HG02571 (cell line): ENCODE measurements around the gene OR10H2.
"Not testable (repeated sequence)": the region's sequence is repeated elsewhere in the genome, so short reads cannot be mapped to it uniquely, and the experiment has no call there.

ENCODE experiments used
- ATAC-seq: cut with Tn5 transposase; IDR thresholded peaks from one replicate; pipeline ENCODE4 v1.9.1; 2021; ENCODE audit warnings: mild to moderate bottlenecking, moderate library complexity; ENCODE audit not compliant: unreplicated experiment

Gene OR10H2, protein sequence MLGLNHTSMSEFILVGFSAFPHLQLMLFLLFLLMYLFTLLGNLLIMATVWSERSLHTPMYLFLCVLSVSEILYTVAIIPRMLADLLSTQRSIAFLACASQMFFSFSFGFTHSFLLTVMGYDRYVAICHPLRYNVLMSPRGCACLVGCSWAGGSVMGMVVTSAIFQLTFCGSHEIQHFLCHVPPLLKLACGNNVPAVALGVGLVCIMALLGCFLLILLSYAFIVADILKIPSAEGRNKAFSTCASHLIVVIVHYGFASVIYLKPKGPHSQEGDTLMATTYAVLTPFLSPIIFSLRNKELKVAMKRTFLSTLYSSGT

DNA sequence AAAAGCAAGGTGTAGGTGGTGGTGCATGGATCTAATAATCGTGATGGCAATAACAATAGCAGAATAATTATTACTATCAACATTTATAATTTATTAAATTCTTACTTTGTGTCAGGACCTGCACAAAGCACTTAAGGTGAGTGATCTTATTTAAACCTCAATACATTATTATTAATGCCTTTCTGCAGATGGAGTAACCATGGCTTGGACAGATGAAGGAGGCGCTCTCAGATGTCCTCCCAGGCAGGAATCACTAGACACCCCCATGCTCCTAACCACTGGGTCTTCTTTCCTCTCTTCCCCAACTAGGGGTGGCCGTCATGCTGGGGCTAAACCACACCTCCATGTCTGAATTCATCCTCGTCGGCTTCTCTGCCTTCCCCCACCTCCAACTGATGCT lies at the start of gene OR10H2:
OR10H2 (plus strand) TSS at position 301 of the 400 bp plus-strand sequence; CDS start at position 321, 20 bp downstream.
- ATAC-seq, result no peak

GRCh38 chr19:15679089-15679488 lies 48.7 kb upstream of the OR10H2 start:
- no peak for ATAC-seq

DNA sequence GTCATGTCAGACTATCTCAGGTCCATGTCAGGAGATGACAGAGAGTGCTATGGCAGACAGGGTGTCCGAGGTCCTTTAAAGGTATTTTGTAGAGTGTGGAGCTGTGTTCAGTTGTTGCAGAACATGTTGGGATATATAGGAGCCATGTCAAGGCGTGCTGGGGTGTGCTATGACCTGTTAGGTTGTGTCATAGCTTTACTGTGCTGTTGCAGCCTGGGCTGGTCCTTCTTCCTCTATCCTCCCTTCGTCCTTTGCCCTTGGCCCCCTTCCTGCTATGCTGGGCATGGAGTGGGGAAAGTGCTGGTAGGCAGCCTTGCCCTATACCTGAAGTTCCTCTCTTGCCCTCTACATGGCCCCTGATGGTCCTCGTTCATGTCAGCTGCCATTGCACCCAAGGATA lies 48.0 kb upstream of the OR10H2 start:
- not testable (repeated sequence) for ATAC-seq

- no peak for ATAC-seq
These were observed 47.1 kb upstream of the OR10H2 start for GRCh38 chr19:15680478-15681322.

DNA sequence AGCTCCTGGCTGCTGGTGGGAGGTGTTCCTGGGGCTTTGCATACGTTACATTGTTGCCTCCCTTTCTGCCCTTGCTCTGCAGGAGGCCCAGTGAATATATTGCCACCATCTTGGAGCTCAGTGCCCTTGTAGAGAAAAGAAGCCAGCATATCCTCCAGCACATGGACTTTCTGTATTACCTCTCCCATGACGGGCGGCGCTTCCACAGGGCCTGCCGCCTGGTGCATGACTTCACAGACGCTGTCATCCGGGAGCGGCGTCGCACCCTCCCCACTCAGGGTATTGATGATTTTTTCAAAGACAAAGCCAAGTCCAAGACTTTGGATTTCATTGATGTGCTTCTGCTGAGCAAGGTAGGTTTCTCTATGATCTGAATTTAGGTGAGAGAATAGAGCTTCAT lies 44.4 kb upstream of the OR10H2 start:
- no peak for ATAC-seq

- no peak for ATAC-seq
These were observed 43.0 kb upstream of the OR10H2 start for GRCh38 chr19:15684828-15685227.

GRCh38 chr19:15696654-15697194 lies 31.1 kb upstream of the OR10H2 start:
- ATAC-seq, result no peak

DNA sequence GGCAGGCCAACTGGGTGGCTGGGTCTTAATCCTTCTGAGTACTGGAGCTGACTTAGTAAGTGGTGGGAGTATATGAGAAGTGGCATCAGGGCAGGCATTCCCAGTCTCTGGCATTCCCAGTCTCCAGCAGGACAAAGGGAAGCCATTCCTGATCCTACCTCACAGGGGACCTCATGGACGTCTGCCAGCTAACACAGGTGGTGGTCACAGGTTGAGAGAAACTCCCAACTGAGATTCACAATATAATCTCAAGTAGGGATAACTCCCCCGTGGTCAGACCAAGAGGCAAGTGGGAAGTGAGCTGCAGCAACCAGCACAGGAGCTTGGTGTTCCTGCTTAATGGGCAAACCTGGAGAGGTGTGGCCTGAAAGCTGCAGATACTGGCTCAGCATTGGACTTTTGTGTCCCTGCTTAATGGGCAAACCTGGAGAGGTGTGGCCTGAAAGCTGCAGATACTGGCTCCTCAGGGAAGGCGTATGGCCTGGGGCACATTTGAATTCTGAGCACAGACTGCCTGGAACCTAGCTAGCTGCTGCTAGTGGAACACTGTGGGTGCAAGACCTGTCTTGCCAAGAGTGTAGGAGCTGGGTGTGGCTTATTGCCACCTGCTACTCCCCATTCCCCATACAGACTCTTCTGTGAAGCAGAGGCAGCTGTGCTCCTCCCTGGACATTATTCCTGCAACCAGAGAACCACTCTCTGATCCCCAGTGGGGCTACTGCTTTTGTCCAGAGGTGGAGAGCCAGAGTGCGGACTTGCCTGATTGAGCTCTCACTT lies 25.9 kb upstream of the OR10H2 start:
- ATAC-seq, result no peak

- ATAC-seq, result no peak
These were observed 25.3 kb upstream of the OR10H2 start for GRCh38 chr19:15702534-15702930.

GRCh38 chr19:15714638-15715037 lies 13.2 kb upstream of the OR10H2 start:
- ATAC-seq, result no peak

DNA sequence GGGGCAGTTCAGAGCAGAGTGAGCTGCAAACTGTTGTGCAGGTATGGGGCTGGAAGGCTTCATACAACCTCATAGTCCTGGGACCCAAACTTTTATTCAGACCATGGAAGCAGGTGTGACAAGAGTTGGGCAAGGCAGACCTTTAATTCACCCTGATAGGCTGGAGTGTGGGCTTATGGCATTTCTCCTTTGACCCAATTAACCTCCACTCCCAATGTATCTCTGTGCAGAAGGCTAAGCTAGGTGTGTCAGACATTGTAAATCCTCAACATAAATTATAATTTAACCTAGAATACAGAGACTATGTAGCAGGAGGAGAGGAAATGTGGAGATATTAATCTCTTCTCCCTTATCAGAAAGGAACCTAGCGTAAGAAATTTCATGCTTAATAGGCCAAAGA lies 12.2 kb upstream of the OR10H2 start:
- no peak for ATAC-seq

- no peak for ATAC-seq
These were observed 10.0 kb upstream of the OR10H2 start for GRCh38 chr19:15717809-15718208.

DNA sequence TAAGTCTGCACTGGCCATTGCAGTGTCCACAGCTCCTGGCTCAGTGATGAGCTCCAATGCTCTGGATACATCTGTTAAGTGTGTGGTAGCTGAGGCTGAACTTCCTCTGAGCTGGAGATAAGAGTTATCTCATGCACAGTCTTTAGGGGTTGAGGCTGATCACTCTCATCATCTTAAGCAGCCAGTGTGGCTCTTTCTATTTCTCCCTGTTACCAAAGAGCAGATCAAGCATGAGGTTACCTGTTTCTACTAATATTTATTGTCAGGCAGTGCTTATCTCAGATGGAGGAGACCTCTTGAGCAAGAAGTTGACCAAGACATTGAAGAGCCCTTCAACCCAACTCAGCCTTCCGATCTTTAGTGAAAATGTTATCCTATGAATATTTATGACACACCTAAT lies 6.6 kb upstream of the OR10H2 start:
- ATAC-seq, result no peak

- no peak for ATAC-seq
These were observed 4.9 kb upstream of the OR10H2 start for GRCh38 chr19:15722956-15723355.

DNA sequence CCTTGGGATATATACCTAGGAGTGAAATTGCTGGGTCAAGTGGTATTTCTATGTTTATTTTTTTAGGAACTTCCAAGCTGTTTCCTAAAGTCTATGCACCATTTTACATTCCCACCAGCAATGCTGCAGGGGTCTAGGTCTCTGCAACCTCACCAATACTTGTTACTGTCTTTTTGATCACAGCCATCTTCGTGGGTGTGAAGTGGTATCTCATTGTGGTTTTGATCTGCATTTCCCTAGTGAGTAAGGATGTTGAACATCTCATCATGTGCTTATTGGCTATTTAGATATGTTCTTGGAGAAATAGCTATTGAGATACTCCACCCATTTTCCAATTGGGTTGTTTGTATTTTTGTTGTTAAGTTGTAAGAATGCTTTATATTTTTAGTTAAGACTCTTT lies 2.7 kb downstream of the OR10H2 start:
- no peak for ATAC-seq

- no peak for ATAC-seq
These were observed 4.6 kb downstream of the OR10H2 start for GRCh38 chr19:15732388-15732787.

GRCh38 chr19:15733895-15734294 lies 6.1 kb downstream of the OR10H2 start:
- ATAC-seq, result no peak

DNA sequence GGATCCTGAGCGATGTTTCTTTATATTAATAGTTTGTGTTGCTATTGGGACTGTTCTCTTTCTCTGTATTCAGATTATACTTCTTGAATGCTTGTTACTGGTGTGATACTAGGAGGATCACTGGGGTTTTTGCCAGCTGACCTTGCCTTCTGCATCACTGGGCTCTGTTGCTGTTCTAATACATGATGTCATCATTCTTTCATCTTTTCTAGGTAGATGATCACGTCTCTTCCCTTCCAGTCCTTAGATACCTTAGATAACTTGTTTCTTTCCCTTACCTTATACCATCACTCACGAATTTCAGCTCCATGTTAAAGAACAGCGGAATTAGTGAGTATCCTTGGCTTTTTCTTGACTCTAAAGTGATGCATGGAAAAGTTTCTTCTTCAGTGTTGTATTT lies 9.9 kb downstream of the OR10H2 start, which contains the start of gene OR10H3:
OR10H3 (plus strand) TSS at position 264 of the 400 bp plus-strand sequence. CDS start 3,408 bp downstream, outside the sequence.
- no peak for ATAC-seq

GRCh38 chr19:15740785-15741184 lies 13.0 kb downstream of the OR10H2 start:
- ATAC-seq, result no peak

DNA sequence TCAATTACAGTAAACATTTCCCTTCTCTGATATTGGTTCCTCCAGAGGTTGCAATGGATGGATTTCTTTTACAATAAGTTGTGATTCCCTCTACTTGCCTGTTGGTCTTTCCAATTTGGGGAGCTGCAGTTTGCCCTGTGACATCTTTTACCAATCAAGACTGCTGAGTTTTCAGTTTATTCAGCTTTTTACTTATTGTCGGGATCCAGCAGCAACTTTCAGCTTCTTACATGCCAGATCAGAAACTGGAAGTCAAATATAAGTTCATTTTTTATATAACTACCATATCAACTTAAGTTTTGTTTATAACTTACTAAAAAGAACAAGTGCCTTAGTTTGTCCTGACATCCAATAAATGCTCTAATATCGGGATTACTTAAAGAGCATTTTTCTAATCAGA lies 20.4 kb downstream of the OR10H2 start:
- ATAC-seq, result no peak

DNA sequence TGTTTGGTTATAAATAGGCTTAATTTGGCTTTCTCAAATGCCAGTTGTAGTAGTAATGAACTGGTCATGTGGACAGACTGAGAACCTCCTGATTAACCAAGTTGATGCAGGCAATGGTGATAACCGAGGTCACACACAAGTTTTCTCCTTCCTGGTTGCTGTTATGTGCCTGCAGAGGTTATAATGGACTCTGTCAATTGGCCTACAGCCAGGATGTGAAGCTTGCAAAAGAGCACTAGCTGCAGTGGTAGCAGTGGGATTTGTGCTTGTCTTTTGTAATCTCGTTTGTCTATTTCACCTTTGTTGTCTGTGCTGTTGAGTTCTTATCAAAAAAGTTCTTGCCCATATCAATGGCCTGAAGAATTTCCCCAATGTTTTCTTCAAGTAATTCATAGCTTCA lies 30.6 kb downstream of the OR10H2 start:
- no peak for ATAC-seq
